SK-N-DZ (cell line): ENCODE results near the gene SEPTIN10.

ENCODE experiments used
- DNase-seq: peaks from one replicate; pipeline ENCODE4 v3.0.0-alpha.2; 2015; ENCODE audit warnings: low spot score

The SEPTIN10 gene

GRCh38 chr2:109525836-109526235, 87.9 kb downstream of the SEPTIN10 start:
- no peak for DNase-seq

DNA sequence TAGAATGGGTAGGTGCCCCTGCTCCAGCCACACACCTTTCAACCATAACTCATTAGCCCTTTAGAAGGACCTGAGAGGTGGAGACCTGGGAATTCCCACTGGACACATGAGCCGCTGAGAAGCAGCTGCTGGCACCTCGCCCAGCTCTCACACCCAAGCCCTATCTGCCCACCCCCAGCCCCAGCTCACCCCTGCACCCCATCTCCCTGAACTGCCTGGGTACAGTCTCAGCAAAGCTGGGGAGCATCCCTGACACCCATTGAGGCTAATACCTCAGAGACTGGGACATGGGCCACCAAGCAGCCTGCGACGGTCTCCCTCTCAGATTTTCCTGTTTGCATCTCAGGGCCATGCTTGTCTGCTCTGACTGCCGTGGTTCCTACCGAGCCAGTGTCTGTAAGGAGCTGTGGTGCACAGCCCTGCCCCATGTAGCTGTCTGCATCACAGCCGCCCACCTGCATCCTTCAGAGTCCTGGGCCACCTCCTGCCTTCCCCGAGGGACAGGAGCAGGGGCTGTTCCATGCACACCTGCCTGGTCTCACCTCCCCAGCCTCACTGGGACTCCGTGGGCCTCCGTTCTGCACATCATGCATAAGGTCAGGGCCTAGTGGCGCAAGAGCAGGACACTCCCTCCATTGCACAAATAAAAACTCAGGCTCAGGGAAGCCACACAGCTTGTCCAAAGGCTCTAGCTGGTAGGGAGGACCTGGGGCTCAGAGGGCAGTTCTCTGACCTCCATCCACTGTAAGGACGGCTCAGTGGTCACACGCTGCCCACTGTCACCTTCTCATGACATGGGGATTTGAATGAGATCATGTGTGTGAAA, 90.0 kb downstream of the SEPTIN10 start:
- no peak for DNase-seq

GRCh38 chr2:109523121-109523520, 90.6 kb downstream of the SEPTIN10 start:
- DNase-seq = no peak

- no peak for DNase-seq
Observed at GRCh38 chr2:109522063-109522374, 91.7 kb downstream of the SEPTIN10 start.

DNA sequence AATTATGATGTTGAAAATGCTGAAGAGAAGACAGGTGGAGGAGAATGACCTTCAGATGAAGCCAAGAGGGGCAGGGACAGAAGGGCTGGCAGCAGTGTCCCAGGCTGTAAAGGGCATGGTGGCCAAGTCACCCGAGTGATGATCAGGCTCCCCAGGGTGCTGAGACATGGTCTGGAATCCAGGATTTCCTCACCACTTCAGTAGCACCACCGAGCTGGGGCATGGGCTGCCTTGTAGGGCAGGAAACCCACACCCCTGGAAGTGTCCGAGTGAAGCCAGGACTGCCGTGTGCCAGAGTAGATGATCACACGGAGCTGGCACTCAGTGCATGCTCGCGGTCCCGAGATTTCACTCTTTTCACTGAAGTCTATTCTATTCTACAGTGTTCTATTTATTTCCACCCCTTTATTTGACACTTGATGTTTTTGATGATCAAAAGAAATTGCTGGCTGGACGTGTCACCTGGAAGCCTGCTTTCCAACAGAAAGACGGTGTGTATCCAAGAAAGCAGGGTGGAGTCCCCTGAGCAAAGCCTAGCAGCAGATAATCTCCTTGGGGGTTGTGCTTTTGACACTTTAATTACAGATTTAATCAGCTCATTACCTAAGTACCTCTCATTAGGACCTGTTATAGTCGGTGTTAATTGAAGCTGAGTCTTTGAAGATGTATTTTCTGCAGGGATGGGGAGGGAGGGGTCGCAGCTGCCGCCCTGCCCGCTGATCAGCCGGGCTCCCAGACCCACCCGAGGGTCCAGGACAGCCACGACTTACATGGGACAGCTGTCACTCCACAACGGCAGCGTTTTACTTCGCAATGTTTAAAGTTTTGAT, 92.3 kb downstream of the SEPTIN10 start:
- no peak for DNase-seq

DNA sequence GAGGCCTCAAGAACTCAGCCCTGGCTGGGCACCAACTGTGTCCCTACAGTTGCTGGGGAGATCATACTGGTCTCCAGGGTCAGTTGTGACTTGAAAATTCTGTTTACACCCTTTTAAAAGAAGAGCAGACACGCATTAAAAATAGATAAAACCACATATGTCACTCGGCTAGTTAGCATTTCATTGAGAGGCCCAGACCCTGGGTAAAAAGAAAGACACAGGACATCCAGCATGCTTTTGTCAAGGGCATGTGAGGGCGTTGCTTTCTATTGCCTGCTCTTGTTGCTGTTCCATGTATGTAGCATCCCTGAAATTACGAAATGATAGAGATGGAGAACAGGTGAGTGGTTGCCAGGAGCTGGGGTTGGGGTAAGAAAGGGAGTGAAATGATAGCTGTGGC, 94.3 kb downstream of the SEPTIN10 start:
- DNase-seq = no peak

- DNase-seq = no peak
Observed at GRCh38 chr2:109517118-109517889, 96.5 kb downstream of the SEPTIN10 start.

GRCh38 chr2:109516445-109517117, 97.2 kb downstream of the SEPTIN10 start:
- DNase-seq = peak; percentile 18

DNA sequence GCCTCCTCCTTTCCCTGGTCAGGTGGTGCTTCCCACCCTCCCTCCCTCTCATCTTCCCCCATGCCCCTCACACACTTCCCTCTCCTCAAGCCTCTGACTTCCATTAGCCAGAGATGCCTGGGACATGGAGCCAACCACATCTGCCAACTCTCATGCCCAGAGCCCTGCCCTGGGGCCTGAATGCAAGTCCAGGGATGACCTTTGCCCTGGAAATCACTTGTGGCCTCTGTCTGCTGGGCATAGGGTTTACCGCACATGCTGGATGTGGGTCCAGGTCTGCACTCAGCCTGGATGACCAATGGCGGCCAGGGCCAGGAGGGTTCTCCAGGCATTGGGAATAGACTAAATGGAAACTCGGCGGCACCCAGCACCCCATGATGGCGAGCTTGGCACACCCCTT, 98.9 kb downstream of the SEPTIN10 start:
- no peak for DNase-seq

GRCh38 chr2:109513749-109514588, 99.8 kb downstream of the SEPTIN10 start:
- no peak for DNase-seq

DNA sequence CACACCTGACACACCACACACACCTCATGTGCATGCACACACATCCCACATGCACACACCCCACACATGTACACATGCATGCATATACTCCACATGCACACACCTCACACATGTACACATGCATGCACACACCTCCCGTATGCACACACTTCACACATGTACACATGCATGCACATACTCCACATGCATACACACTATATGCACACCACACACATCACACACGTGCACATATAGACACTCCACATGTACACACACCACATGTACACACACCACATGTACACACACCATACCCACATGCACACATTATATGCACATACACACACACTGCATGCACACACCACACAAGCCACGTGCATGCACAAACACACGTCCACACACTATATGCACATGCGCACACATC, 100.5 kb downstream of the SEPTIN10 start:
- DNase-seq = no peak

- DNase-seq = no peak
Observed at GRCh38 chr2:109512076-109512475, 101.7 kb downstream of the SEPTIN10 start.

- no peak for DNase-seq
Observed at GRCh38 chr2:109511168-109511567, 102.6 kb downstream of the SEPTIN10 start.

DNA sequence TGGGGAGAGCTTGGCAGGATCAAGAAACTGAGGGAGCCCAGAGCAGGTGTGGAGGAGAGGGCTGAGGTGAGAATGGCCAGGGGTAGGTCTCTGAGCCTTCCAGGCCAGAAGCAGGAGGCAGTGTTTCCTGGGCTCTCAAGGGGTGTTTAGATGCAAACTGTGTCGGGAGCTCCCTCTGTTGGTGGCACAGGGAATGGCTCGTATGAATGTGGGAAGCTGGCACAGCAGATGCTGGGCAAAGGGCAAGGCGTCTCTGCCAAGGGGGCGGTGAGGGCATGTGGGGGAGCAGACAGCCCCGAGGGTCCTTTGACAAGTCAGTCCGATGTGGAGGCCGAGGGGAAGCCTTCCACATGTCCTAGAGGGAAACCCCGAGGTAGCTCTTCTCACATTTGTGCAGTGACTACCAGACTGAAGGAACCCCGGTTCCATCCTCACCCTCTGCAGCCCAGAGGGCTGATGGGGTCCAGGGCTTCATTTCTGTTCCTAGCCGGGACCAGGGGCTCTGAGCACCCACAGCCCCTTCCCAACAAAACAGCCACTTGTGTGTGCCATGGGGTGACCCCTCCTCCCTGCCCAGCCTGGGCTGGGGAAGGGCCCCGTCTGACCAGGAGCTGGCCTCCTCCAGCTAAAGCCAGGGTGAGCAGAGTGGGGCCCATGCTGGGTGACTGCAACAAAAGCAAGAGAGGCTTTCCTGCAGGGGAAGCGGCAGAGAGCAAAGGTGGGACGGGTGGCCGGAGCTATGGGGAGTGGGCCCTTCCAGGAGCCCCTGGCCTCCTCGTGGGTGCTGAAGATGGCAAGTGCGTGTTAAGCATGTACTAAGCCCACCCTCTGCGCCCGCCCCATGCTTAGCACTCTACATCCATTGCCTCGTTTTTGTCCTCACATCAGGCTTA, 103.4 kb downstream of the SEPTIN10 start:
- peak; percentile 42 for DNase-seq

GRCh38 chr2:109508556-109508955, 105.2 kb downstream of the SEPTIN10 start:
- no peak for DNase-seq

- DNase-seq = no peak
Observed at GRCh38 chr2:109507828-109508227, 105.9 kb downstream of the SEPTIN10 start.

- DNase-seq = no peak
Observed at GRCh38 chr2:109507217-109507616, 106.5 kb downstream of the SEPTIN10 start.

GRCh38 chr2:109503191-109503590, 110.6 kb downstream of the SEPTIN10 start:
- no peak for DNase-seq

DNA sequence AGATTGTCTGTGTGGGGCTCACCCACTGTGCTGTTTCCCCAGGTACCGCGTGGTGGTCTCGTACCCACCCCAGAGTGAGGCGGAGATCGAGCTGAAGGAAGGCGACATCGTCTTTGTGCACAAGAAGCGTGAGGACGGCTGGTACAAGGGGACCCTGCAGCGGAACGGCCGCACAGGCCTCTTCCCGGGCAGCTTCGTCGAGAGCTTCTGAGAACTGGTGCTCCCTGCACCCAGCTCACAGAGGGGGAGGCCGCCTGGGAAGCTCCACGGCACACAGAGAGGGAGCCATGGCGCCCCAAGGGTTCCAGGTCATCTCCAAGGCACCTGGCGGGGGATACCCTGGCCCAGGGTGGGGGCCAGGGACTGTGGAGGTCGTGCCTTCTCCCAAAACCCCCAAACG, 112.3 kb downstream of the SEPTIN10 start:
- no peak for DNase-seq

GRCh38 chr2:109500910-109501309, 112.9 kb downstream of the SEPTIN10 start:
- DNase-seq = no peak
